H9 (cell line): Measurements from ENCODE around the gene STK11IP. TPM values are rescaled to one million over a fixed set of nuclear protein-coding genes. Genes with fewer than 3 reads are reported as not detected.

Experiments used
- DNase-seq: peaks from one replicate; pipeline ENCODE4 v3.0.0-alpha.2; 2017
- H2AFZ ChIP-seq: one replicate; pipeline ENCODE4 v1.6.1; 2013; ENCODE audit warnings: mild to moderate bottlenecking, low read length, control low read depth, moderate library complexity
- H2AK5ac ChIP-seq: 2 replicates; pipeline ENCODE4 v1.6.1; 2013; ENCODE audit warnings: low read length, control low read depth, mixed read lengths; ENCODE audit not compliant: insufficient read length
- H2BK120ac ChIP-seq: one replicate; pipeline ENCODE4 v1.6.1; 2013; ENCODE audit warnings: low read depth, mild to moderate bottlenecking, low read length, control low read depth, inconsistent platforms; ENCODE audit not compliant: poor library complexity, severe bottlenecking
- H2BK12ac ChIP-seq: 2 replicates; pipeline ENCODE4 v1.6.1; 2013; ENCODE audit warnings: low read length, control low read depth, mixed read lengths, low read depth; ENCODE audit not compliant: insufficient read length
- H2BK15ac ChIP-seq: 2 replicates; pipeline ENCODE4 v1.6.1; 2013; ENCODE audit warnings: low read depth, low read length, control low read depth
- H2BK20ac ChIP-seq: one replicate; pipeline ENCODE4 v1.6.1; 2013; ENCODE audit warnings: low read depth, mild to moderate bottlenecking, low read length, control low read depth, inconsistent platforms; ENCODE audit not compliant: poor library complexity, severe bottlenecking
- H2BK5ac ChIP-seq: 2 replicates; pipeline ENCODE4 v1.6.1; 2013; ENCODE audit warnings: low read length, control low read depth, mixed read lengths; ENCODE audit not compliant: insufficient read length
- H3K14ac ChIP-seq: 2 replicates; pipeline ENCODE4 v1.6.1; 2013; ENCODE audit warnings: low read length, control low read depth; ENCODE audit not compliant: insufficient read depth
- H3K18ac ChIP-seq: 2 replicates; pipeline ENCODE4 v1.6.1; 2013; ENCODE audit warnings: low read depth, mild to moderate bottlenecking, mixed read lengths, low read length, control low read depth; ENCODE audit not compliant: insufficient read length
- H3K23ac ChIP-seq: 2 replicates; pipeline ENCODE4 v1.6.1; 2013; ENCODE audit warnings: low read length, control low read depth, mixed read lengths, low read depth; ENCODE audit not compliant: insufficient read length
- H3K23me2 ChIP-seq: 2 replicates; pipeline ENCODE4 v1.6.1; 2013; ENCODE audit warnings: low read depth, mild to moderate bottlenecking, mixed read lengths, low read length, control low read depth; ENCODE audit not compliant: insufficient read length, poor library complexity, severe bottlenecking
- H3K27ac ChIP-seq: 2 replicates; pipeline ENCODE4 v1.5.1; 2013; ENCODE audit warnings: low read length, control low read depth, mixed read lengths, low read depth; ENCODE audit not compliant: insufficient read length
- H3K27me3 ChIP-seq: 2 replicates; pipeline ENCODE4 v1.6.1; 2013; ENCODE audit warnings: low read length, control low read depth, inconsistent platforms; ENCODE audit not compliant: insufficient read depth
- H3K4ac ChIP-seq: 2 replicates; pipeline ENCODE4 v1.6.1; 2013; ENCODE audit warnings: low read depth, mild to moderate bottlenecking, control low read depth, inconsistent platforms, low read length, moderate library complexity
- H3K4me1 ChIP-seq: 2 replicates; pipeline ENCODE4 v1.6.1; 2013; ENCODE audit warnings: low read length, control low read depth, inconsistent platforms; ENCODE audit not compliant: insufficient read depth
- H3K4me2 ChIP-seq: 2 replicates; pipeline ENCODE4 v1.6.1; 2013; ENCODE audit warnings: low read length, control low read depth, mixed read lengths; ENCODE audit not compliant: insufficient read length, insufficient read depth
- H3K56ac ChIP-seq: 2 replicates; pipeline ENCODE4 v1.6.1; 2013; ENCODE audit warnings: low read depth, mild to moderate bottlenecking, mixed read lengths, low read length, control low read depth; ENCODE audit not compliant: insufficient read length
- H3K79me1 ChIP-seq: 2 replicates; pipeline ENCODE4 v1.6.1; 2013; ENCODE audit warnings: low read depth, mild to moderate bottlenecking, moderate library complexity, low read length, control low read depth, inconsistent platforms; ENCODE audit not compliant: insufficient read depth, poor library complexity, severe bottlenecking
- H3K79me2 ChIP-seq: 2 replicates; pipeline ENCODE4 v1.6.1; 2013; ENCODE audit warnings: low read length, control low read depth, inconsistent platforms; ENCODE audit not compliant: insufficient read depth
- H3K9ac ChIP-seq: 2 replicates; pipeline ENCODE4 v1.6.1; 2013; ENCODE audit warnings: low read length, control low read depth, mixed read lengths; ENCODE audit not compliant: insufficient read length; ENCODE audit errors: extremely low read depth
- H3K9me3 ChIP-seq: one replicate; pipeline ENCODE4 v1.6.1; 2013; ENCODE audit warnings: low read depth, low read length, inconsistent platforms; ENCODE audit not compliant: control insufficient read depth
- H3T11ph ChIP-seq: one replicate; pipeline ENCODE4 v1.6.1; 2013; ENCODE audit warnings: mild to moderate bottlenecking, low read length, control low read depth, inconsistent platforms
- H4K20me1 ChIP-seq: one replicate; pipeline ENCODE4 v1.6.1; 2013; ENCODE audit not compliant: control insufficient read depth, insufficient read length, insufficient read depth
- H4K5ac ChIP-seq: 2 replicates; pipeline ENCODE4 v1.6.1; 2013; ENCODE audit warnings: low read depth, mild to moderate bottlenecking, mixed read lengths, low read length, control low read depth; ENCODE audit not compliant: insufficient read length
- H4K8ac ChIP-seq: replicated peaks from 2 replicates; pipeline ENCODE4 v1.6.1; 2013; ENCODE audit warnings: low read length, control low read depth, mixed read lengths, low read depth; ENCODE audit not compliant: insufficient read length
- H4K91ac ChIP-seq: 2 replicates; pipeline ENCODE4 v1.6.1; 2013; ENCODE audit warnings: low read depth, mild to moderate bottlenecking, moderate library complexity, mixed read lengths, low read length, control low read depth; ENCODE audit not compliant: insufficient read length
- H3K27ac Mint-ChIP-seq, 3 experiments: 2 replicates in 2 of 3; 3 replicates in 1 of 3; pipeline ENCODE4 v1.8.0; 2020 to 2021; ENCODE audit warnings: mixed read lengths in 3 of 3, mild to moderate bottlenecking in 1 of 3, moderate library complexity in 1 of 3
- H3K27me3 Mint-ChIP-seq: 2 replicates; pipeline ENCODE4 v1.8.0; 2021; ENCODE audit warnings: low read depth, mild to moderate bottlenecking, moderate library complexity, mixed read lengths
- H3K36me3 Mint-ChIP-seq, 3 experiments: 2 replicates in 2 of 3; 3 replicates in 1 of 3; pipeline ENCODE4 v1.8.0; 2020 to 2021; ENCODE audit warnings: low read depth in 3 of 3, mixed read lengths in 3 of 3; ENCODE audit not compliant: insufficient read depth in 1 of 3
- H3K4me1 Mint-ChIP-seq, 2 experiments: 2 replicates each; pipeline ENCODE4 v1.8.0; 2020; ENCODE audit warnings: mixed read lengths in 2 of 2
- H3K4me3 Mint-ChIP-seq, 2 experiments: 2 replicates in 1 of 2; 3 replicates in 1 of 2; pipeline ENCODE4 v1.8.0; 2020 to 2021; ENCODE audit warnings: mild to moderate bottlenecking in 2 of 2, mixed read lengths in 2 of 2, moderate library complexity in 1 of 2
- H3K9me3 Mint-ChIP-seq, 2 experiments: 2 replicates in 1 of 2; 3 replicates in 1 of 2; pipeline ENCODE4 v1.8.0; 2020; ENCODE audit warnings: mild to moderate bottlenecking in 2 of 2, mixed read lengths in 2 of 2, moderate library complexity in 1 of 2
- WGBS: extraction: QIAGEN DNeasy Blood & Tissue Kit; methylation state at CpG from one replicate; pipeline ENCODE4 v1.1.7; 2013; ENCODE audit warnings: missing lambda C conversion rate, low lambda C conversion rate, mixed read lengths; ENCODE audit not compliant: insufficient read length; ENCODE audit errors: extremely low coverage; 5-methylcytosine and 5-hydroxymethylcytosine counted together
- total RNA-seq: library from RNA; stranded (reverse); gene quantifications from 2 replicates; pipeline ENCODE4 v1.2.1, GENCODE V29; 2021
- TF ChIP-seq, protein P1 (sequence below): fragments of 200-600 bp; sonication (generic); conservative IDR thresholded peaks from 3 replicates; pipeline ENCODE4 v1.8.0; 2021; ENCODE audit warnings: antibody characterized with exemption, mild to moderate bottlenecking

The STK11IP gene
- total RNA-seq, 1 experiment from 2014 or later = 31.1 TPM

DNA sequence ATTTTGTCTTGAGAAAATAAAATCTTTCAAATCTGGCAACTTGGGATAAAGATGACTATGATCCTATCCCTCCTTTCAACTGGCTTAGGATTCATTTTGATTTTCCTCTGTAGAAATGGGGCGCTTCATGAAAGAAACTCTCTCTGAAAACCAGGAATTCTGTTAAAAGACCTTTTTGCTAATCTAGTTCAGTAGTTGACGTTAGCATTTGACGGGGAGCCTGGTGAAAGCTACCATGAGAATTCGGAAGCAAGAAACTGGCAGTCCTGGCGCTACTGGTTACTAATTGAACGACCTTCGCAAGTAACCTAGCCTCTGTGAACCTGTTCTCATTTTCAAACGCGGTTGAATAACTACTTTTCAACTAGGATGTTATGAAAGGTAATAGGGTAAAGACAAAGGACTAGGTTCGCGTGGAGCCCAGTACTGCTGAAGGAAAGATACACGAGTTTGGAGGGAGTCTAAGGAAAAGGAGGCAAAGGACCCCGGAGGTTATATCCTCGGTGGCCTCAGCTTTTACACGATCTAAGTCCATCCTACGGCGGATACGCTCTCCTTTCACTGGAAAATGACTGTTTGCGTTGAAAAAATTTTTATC lies 604 bp upstream of the STK11IP start:
- H3K36me3 Mint-ChIP-seq = peaks cover 2 to 11% (median 8%) of the 10 kb centered on the region in 3 experiments; a peak in 4 of 7 replicates
- Histone ChIP-seq H2AK5ac (no peak overlapping the region), H2BK15ac (no peak overlapping the region), H2BK12ac (peak overlapping the region; percentile 94), H3K4me1 (peaks cover 3% of the 10 kb centered on the region; the same call in 1 of the 2 replicates), H3K9ac (peak overlapping the region; percentile 80), H3K9me3 (no peaks in the 10 kb centered on the region), H2BK20ac (no peak overlapping the region), H3K23me2 (peaks cover 6% of the 10 kb centered on the region), H3T11ph (no peak overlapping the region), H3K27me3 (no peaks in the 10 kb centered on the region), H2BK120ac (peak overlapping the region; percentile 70), H3K18ac (peak overlapping the region; percentile 85), H4K5ac (peak overlapping the region; percentile 36), H4K20me1 (no peaks in the 10 kb centered on the region), H4K8ac (no peak overlapping the region), H3K56ac (no peak overlapping the region), H3K27ac (peak overlapping the region; percentile 98), H2BK5ac (peak overlapping the region; percentile 76), H3K79me1 (no peaks in the 10 kb centered on the region), H3K4me2 (peak overlapping the region; percentile 76), H2AFZ (no peak overlapping the region), H3K4ac (no peak overlapping the region; the same call in 1 of the 2 replicates), H4K91ac (no peak overlapping the region), H3K14ac (peak overlapping the region; percentile 83; the same call in 1 of the 2 replicates), H3K79me2 (no peaks in the 10 kb centered on the region), H3K23ac (no peak overlapping the region)
- H3K9me3 Mint-ChIP-seq = no peaks in the 10 kb centered on the region
- WGBS = no CpG with 5 or more reads among the region's 19 CpGs
- peaks cover 28% of the 10 kb centered on the region in 2 experiments for H3K4me1 Mint-ChIP-seq
- peak overlapping the region; percentile 96 to 99 (median 98) for H3K27ac Mint-ChIP-seq
- H3K4me3 Mint-ChIP-seq = peak overlapping the region; percentile 92 to 94
- no peak for DNase-seq
- TF ChIP-seq, protein P1, sequence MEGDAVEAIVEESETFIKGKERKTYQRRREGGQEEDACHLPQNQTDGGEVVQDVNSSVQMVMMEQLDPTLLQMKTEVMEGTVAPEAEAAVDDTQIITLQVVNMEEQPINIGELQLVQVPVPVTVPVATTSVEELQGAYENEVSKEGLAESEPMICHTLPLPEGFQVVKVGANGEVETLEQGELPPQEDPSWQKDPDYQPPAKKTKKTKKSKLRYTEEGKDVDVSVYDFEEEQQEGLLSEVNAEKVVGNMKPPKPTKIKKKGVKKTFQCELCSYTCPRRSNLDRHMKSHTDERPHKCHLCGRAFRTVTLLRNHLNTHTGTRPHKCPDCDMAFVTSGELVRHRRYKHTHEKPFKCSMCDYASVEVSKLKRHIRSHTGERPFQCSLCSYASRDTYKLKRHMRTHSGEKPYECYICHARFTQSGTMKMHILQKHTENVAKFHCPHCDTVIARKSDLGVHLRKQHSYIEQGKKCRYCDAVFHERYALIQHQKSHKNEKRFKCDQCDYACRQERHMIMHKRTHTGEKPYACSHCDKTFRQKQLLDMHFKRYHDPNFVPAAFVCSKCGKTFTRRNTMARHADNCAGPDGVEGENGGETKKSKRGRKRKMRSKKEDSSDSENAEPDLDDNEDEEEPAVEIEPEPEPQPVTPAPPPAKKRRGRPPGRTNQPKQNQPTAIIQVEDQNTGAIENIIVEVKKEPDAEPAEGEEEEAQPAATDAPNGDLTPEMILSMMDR = no peak
- peaks cover 2% of the 10 kb centered on the region; the same call in 1 of the 2 replicates for H3K27me3 Mint-ChIP-seq
